Tibial nerve (tissue), 4 donors: ENCODE results near the gene ATP5F1C.

ENCODE experiments used
- EP300 ChIP-seq, 2 donors: sonication (generic); formaldehyde crosslinking; IDR thresholded peaks; one replicate each; pipeline ENCODE4 v1.6.1; 2017; ENCODE audit warnings: antibody characterized with exemption in 2 of 2, mild to moderate bottlenecking in 1 of 2
- POLR2A ChIP-seq, 2 donors: fragments of 450-650 bp; IDR thresholded peaks; one replicate each; pipeline ENCODE4 v1.6.1; 2017; ENCODE audit warnings: antibody characterized with exemption in 2 of 2, mild to moderate bottlenecking in 2 of 2, moderate library complexity in 2 of 2
- TF ChIP-seq, protein P1 (sequence below), 5 experiments: fragments of 200-600 bp in 3 of 5; fragments of 450-650 bp in 2 of 5; sonication (generic) in 3 of 5; IDR thresholded peaks; one replicate each; pipeline ENCODE4 v1.5.1; 2016 to 2019; ENCODE audit warnings: antibody characterized with exemption in 5 of 5, mild to moderate bottlenecking in 3 of 5, moderate library complexity in 2 of 5

- TF ChIP-seq, protein P1, sequence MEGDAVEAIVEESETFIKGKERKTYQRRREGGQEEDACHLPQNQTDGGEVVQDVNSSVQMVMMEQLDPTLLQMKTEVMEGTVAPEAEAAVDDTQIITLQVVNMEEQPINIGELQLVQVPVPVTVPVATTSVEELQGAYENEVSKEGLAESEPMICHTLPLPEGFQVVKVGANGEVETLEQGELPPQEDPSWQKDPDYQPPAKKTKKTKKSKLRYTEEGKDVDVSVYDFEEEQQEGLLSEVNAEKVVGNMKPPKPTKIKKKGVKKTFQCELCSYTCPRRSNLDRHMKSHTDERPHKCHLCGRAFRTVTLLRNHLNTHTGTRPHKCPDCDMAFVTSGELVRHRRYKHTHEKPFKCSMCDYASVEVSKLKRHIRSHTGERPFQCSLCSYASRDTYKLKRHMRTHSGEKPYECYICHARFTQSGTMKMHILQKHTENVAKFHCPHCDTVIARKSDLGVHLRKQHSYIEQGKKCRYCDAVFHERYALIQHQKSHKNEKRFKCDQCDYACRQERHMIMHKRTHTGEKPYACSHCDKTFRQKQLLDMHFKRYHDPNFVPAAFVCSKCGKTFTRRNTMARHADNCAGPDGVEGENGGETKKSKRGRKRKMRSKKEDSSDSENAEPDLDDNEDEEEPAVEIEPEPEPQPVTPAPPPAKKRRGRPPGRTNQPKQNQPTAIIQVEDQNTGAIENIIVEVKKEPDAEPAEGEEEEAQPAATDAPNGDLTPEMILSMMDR (IDR thresholded peaks at IDR 0.05): no peak
- no peak for TF ChIP-seq EP300 (IDR thresholded peaks at IDR 0.05)
- TF ChIP-seq POLR2A (IDR thresholded peaks at IDR 0.05): no peak
Observed at GRCh38 chr10:7787150-7787856, 674 bp upstream of the ATP5F1C start.
